Tibial artery (tissue), 4 donors: ENCODE measurements around the gene RARS1.

Experiments
- DNase-seq, 2 donors: peaks; one replicate each; pipeline ENCODE4 v3.0.0-alpha.2; 2019
- H3K27ac ChIP-seq, 2 donors: fragments of 200-600 bp; sonication (generic) in 1 of 2; 1 replicate in 1 of 2; 2 replicates in 1 of 2; pipeline ENCODE4 v1.5.1; 2018 to 2019; ENCODE audit warnings: mild to moderate bottlenecking in 1 of 2
- H3K27me3 ChIP-seq, 2 donors: fragments of 200-600 bp; sonication (generic) in 1 of 2; one replicate each; pipeline versions ENCODE4 v1.5.1 to v1.6.0; 2016 to 2019
- H3K36me3 ChIP-seq, 3 donors: fragments of 200-600 bp; sonication (generic) in 2 of 3; one replicate each; pipeline ENCODE4 v1.5.1; 2016 to 2019; ENCODE audit warnings: mild to moderate bottlenecking in 2 of 3
- H3K4me1 ChIP-seq, 4 donors: fragments of 200-600 bp; sonication (generic) in 2 of 4; 1 replicate in 3 of 4; 2 replicates in 1 of 4; pipeline ENCODE4 v1.5.1; 2016 to 2019
- H3K4me3 ChIP-seq, 2 donors: fragments of 200-600 bp; sonication (generic) in 1 of 2; 1 replicate in 1 of 2; 2 replicates in 1 of 2; pipeline ENCODE4 v1.5.1; 2018 to 2019; ENCODE audit warnings: mild to moderate bottlenecking in 2 of 2
- H3K9me3 ChIP-seq, 3 donors: fragments of 200-600 bp; sonication (generic) in 1 of 3; one replicate each; pipeline ENCODE4 v1.5.1; 2016 to 2019
- intact Hi-C: fragments of 100-400 bp; cut with DNase I; formaldehyde crosslinking; loops from one replicate; pipeline ENCODE4 v1.15.0; 2023; ENCODE audit warnings: low total_unique reads
- TF ChIP-seq, protein P1 (sequence below), 2 experiments: fragments of 200-600 bp in 1 of 2; fragments of 450-650 bp in 1 of 2; IDR thresholded peaks; one replicate each; pipeline ENCODE4 v1.5.1; 2017 to 2019; ENCODE audit warnings: antibody characterized with exemption in 2 of 2, mild to moderate bottlenecking in 1 of 2, moderate library complexity in 1 of 2

The RARS1 gene

GRCh38 chr5:168486136-168486879, at the start of gene RARS1:
RARS1 (plus strand) TSS chr5:168486471; CDS start chr5:168486499, 28 bp downstream.
- H3K9me3 ChIP-seq: no peaks in the 10 kb centered on the region
- DNase-seq: peak; percentile 89 to 95
- TF ChIP-seq, protein P1, sequence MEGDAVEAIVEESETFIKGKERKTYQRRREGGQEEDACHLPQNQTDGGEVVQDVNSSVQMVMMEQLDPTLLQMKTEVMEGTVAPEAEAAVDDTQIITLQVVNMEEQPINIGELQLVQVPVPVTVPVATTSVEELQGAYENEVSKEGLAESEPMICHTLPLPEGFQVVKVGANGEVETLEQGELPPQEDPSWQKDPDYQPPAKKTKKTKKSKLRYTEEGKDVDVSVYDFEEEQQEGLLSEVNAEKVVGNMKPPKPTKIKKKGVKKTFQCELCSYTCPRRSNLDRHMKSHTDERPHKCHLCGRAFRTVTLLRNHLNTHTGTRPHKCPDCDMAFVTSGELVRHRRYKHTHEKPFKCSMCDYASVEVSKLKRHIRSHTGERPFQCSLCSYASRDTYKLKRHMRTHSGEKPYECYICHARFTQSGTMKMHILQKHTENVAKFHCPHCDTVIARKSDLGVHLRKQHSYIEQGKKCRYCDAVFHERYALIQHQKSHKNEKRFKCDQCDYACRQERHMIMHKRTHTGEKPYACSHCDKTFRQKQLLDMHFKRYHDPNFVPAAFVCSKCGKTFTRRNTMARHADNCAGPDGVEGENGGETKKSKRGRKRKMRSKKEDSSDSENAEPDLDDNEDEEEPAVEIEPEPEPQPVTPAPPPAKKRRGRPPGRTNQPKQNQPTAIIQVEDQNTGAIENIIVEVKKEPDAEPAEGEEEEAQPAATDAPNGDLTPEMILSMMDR (IDR thresholded peaks at IDR 0.05): peak; percentile 90 to 97
- peaks cover 0 to 13% (median 9%) of the 10 kb centered on the region in 4 donors for H3K4me1 ChIP-seq
- peak within 1 kb of the TSS; percentile 86 to 87 for H3K4me3 ChIP-seq
- H3K27me3 ChIP-seq: no peaks in the 10 kb centered on the region
- H3K36me3 ChIP-seq: peaks cover 24 to 34% (median 33%) of the 10 kb centered on the region in 3 donors
- intact Hi-C loops: loop anchor here (10.0 kb wide), 2 partner anchors 78 to 1098 kb away; partner anchors contain the start of gene SPDL1
- H3K27ac ChIP-seq: peak within 1 kb of the TSS; percentile 80 to 85

DNA sequence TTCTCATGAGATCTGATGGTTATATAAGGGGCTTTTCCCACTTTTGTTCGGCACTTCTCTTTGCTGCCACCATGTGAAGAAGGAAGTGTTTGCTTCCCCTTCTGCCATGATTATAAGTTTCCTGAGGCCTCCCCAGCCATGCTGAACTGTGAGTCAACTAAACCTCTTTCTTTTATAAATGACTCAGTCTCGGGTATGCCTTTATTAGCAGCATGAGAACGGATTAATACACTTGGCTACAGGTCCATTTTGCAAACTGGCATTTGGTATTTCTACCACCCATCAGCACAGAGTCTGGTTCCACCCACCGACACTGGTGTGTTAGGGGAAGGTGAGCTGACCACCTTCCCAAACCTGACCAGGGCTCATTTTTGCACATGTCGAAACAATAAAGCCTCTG, 47.9 kb upstream of the RARS1 start:
- peaks cover 0 to 12% (median 0%) of the 10 kb centered on the region in 3 donors for H3K36me3 ChIP-seq
- no peaks in the 10 kb centered on the region for H3K9me3 ChIP-seq
- intact Hi-C loops: no loop called here
- no peak for DNase-seq
- H3K4me1 ChIP-seq: no peaks in the 10 kb centered on the region
- no peak overlapping the region for H3K27ac ChIP-seq
- H3K27me3 ChIP-seq: peaks cover 0 to 4% of the 10 kb centered on the region in 2 donors
- H3K4me3 ChIP-seq: no peak overlapping the region
- TF ChIP-seq, protein P1 (IDR thresholded peaks at IDR 0.05): no peak

DNA sequence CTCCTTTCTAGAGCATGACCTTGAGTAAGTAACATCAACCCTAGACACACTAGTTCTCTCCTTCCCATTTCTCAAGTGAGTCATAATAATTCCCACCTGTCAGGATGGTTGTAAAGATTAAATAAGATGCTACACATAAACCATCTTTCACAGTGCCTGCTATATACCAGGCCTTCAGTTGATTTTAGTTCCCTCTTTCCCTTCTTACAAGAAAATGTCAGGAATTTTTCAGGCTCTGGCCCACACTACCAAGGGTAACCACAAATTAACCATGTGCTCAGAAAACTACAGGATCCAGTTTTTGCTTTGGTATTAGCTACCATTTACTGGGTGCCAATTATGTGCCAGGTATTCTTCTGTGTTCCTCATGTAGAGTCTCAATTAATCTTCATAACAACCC, 42.7 kb upstream of the RARS1 start:
- no peaks in the 10 kb centered on the region for H3K9me3 ChIP-seq
- no peak for DNase-seq
- TF ChIP-seq, protein P1 (IDR thresholded peaks at IDR 0.05): no peak
- H3K36me3 ChIP-seq: no peaks in the 10 kb centered on the region
- intact Hi-C loops: no loop called here
- no peak overlapping the region for H3K4me3 ChIP-seq
- no peaks in the 10 kb centered on the region for H3K4me1 ChIP-seq
- H3K27ac ChIP-seq: no peak overlapping the region
- no peaks in the 10 kb centered on the region for H3K27me3 ChIP-seq

GRCh38 chr5:168443950-168444700, 42.1 kb upstream of the RARS1 start:
- H3K9me3 ChIP-seq: no peaks in the 10 kb centered on the region
- H3K27ac ChIP-seq: no peak overlapping the region
- no peaks in the 10 kb centered on the region for H3K4me1 ChIP-seq
- TF ChIP-seq, protein P1 (IDR thresholded peaks at IDR 0.05): no peak
- intact Hi-C loops: no loop called here
- H3K27me3 ChIP-seq: no peaks in the 10 kb centered on the region
- DNase-seq: no peak
- H3K36me3 ChIP-seq: no peaks in the 10 kb centered on the region
- H3K4me3 ChIP-seq: no peak overlapping the region

DNA sequence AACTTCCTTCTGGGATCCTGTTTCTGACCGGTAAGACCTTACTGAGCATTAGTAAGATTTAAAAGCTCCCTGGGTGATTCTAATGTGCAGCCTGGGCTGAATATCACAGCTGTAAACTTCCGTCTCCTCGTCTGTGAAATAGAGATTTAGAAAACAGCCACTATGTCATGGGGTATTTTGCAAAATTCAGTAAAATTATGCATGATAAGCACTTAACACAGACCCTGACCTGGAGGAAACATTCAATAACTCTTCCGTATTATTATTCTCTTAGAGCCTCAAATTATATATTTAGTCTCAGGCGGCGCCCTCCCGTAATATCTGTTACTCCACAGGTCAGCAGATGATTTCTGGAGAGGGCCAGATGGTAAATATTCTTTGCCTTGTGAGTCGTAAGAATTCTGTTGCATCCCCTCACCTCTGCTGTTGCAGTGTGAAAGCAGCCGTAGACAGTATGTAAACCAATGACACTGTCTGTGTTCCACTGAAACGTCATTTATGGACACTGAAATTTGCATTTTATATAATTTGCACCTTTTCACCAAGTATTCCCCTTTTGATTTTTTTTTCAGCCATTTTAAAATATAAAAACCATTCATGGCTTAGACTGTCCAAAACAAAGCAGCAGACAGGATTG, 39.2 kb upstream of the RARS1 start:
- no peaks in the 10 kb centered on the region for H3K9me3 ChIP-seq
- DNase-seq: no peak
- no peak overlapping the region for H3K27ac ChIP-seq
- intact Hi-C loops: no loop called here
- H3K4me1 ChIP-seq: no peaks in the 10 kb centered on the region
- no peaks in the 10 kb centered on the region for H3K27me3 ChIP-seq
- H3K4me3 ChIP-seq: no peak overlapping the region
- TF ChIP-seq, protein P1 (IDR thresholded peaks at IDR 0.05): no peak
- no peaks in the 10 kb centered on the region for H3K36me3 ChIP-seq
